TTC549 (cell line): ENCODE results near the gene DOCK2.
"Not testable (repeated sequence)": the region's sequence is repeated elsewhere in the genome, so short reads cannot be mapped to it uniquely, and the experiment has no call there.

Experiments
- FAIRE-seq: peaks from 2 replicates; lab custom pipeline; 2012; peaks lifted over from hg19 to GRCh38; lab: Jason Lieb, UNC

DOCK2 gene

GRCh38 chr5:169637085-169637548 lies at the start of gene DOCK2:
TSS of gene DOCK2 (plus strand) at chr5:169637275. CDS start at chr5:169637327, 52 bp downstream.
- no peak for FAIRE-seq

- no peak for FAIRE-seq
These were observed 46.5 kb upstream of the DOCK2 start for GRCh38 chr5:169590602-169591001.

DNA sequence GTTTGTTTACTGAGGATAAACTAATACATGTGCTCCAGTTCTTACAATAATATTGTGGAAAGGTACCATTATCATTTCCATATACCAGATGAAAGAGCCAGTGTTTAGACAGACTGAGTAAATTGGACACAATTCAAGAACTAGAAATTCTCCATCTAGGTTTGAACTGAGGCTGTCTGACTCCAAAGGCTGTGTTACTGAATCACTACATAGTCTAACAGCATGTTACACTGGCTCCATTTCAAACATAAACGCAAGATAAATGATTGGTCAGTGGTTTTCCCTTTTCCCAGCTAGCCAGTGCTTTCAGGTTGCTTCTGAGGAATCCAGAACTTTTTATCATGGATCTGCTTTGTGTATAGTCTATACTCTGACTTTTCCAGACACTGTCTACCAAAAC lies 45.4 kb upstream of the DOCK2 start:
- FAIRE-seq = no peak

- FAIRE-seq = no peak
These were observed 44.0 kb upstream of the DOCK2 start for GRCh38 chr5:169592937-169593650.

- FAIRE-seq = no peak
These were observed 41.8 kb upstream of the DOCK2 start for GRCh38 chr5:169595172-169595820.

DNA sequence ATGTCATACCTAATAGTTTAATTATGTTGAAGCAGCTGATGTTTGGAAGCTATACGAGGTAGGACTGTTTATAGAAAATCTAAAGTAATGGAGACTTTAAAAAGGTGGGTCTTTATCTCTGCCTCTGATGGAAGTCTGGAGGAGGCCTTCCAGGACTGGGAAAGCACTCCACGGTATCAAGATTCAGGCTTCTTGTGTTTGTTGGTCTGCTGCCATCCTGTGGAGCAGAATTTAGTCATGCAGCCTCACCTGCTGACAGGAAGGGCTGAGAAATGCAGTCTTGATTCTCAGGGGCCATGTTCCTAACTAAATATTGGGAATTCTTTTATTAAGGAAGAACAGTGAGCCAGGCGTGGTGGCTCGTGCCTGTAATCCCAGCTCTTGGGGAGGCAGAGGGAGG lies 37.6 kb upstream of the DOCK2 start:
- FAIRE-seq = no peak

DNA sequence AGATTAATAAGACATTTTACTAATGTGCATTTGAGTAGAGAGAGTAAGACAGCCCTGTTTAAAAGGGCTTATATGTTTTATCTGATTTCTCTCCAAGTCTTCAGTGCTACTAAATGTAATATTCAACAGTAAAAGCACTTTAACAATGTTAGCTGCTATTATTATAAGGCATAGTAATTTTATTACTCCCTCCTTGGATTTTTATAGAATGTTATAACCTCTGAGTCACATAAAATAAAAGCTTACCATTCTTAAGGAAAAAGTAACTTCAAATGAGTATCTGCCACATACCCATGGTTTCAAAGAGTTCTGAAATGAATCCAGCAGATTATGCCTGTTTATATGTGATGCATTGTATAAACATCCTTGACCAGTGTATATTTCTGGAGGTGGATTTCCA lies 34.5 kb upstream of the DOCK2 start:
- no peak for FAIRE-seq

- no peak for FAIRE-seq
These were observed 30.8 kb upstream of the DOCK2 start for GRCh38 chr5:169606279-169606678.

- FAIRE-seq = no peak
These were observed 29.2 kb upstream of the DOCK2 start for GRCh38 chr5:169607882-169608281.

- FAIRE-seq = no peak
These were observed 27.4 kb upstream of the DOCK2 start for GRCh38 chr5:169609716-169610115.

DNA sequence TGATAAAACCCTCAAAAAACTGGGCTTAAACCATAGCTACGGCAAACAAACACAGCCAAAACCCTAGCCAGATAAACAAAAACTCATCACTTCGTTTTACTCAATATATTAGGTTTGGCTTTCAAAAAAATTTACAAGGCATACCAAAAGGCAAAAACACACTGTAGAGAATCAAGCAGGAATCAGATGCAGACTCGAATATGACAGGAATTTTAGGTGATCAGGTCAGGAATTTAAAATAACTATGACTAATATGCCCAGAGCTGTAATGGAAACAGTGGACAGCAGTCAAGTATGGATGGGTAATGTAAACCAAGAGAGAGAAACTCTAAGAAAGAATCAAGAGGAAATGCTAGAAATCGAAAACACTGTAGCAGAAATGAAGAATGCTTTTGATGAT lies 26.5 kb upstream of the DOCK2 start:
- no peak for FAIRE-seq

- FAIRE-seq = no peak
These were observed 21.5 kb upstream of the DOCK2 start for GRCh38 chr5:169615561-169615960.

DNA sequence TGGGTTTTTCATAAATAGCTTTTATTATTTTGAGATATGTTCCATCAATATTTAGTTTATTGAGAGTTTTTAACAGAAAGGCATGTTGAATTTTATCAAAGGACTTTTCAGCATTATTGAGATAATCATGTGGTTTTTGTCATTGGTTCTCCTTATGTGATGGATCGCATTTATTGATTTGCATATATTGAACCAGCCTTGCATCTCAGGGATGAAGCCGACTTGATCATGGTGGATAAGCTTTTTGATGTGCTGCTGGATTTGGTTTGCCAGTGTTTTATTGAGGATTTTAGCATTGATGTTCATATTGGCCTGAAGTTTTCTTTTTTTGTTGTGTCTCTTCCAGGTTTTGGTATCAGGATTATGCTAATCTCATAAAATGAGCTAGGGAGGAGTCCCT lies 12.8 kb upstream of the DOCK2 start:
- FAIRE-seq = not testable (repeated sequence)

GRCh38 chr5:169626779-169627178 lies 10.3 kb upstream of the DOCK2 start:
- FAIRE-seq = no peak

GRCh38 chr5:169627551-169627950 lies 9.5 kb upstream of the DOCK2 start:
- no peak for FAIRE-seq

GRCh38 chr5:169628892-169629291 lies 8.2 kb upstream of the DOCK2 start:
- no peak for FAIRE-seq

GRCh38 chr5:169629847-169630548 lies 7.1 kb upstream of the DOCK2 start:
- FAIRE-seq = no peak

DNA sequence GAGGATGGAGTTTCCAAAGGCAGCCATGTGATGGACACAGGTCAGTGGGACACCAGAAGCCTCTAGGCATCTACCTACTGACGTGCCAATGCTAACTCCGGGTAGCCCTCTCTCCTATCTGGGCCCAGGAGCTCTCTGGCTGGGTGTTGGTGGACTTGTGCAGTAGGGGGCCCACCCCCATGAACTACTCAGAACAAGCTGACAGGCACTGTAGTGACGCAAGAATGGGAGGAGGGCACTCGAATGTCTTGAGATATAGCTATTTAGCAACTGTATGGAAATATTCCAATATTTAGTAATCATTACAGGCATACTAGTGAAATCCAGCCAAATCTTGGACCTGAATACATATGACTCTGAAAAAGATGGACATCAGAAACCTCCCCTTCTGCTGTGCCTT lies 5.7 kb upstream of the DOCK2 start:
- FAIRE-seq = no peak

DNA sequence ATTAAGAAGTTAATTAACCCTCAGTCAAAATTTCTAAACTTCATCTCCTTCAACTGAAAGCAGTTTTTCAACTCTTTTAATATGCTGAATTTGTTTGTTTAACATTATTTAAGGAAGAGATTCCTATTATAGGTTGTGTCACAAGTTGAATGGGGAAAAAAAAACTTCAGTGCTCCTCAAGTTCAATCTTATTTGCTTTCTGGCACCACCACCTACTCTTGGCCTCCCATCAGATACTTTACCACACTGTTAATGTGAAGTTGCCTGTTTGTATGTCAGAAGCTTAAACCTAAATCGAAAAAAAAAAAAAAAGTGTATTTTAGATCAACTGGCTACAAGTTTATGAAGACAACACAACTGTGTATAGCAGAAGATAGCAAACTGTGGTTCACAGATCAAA lies 4.1 kb upstream of the DOCK2 start:
- no peak for FAIRE-seq

- FAIRE-seq = no peak
These were observed 2.5 kb upstream of the DOCK2 start for GRCh38 chr5:169634606-169635005.

DNA sequence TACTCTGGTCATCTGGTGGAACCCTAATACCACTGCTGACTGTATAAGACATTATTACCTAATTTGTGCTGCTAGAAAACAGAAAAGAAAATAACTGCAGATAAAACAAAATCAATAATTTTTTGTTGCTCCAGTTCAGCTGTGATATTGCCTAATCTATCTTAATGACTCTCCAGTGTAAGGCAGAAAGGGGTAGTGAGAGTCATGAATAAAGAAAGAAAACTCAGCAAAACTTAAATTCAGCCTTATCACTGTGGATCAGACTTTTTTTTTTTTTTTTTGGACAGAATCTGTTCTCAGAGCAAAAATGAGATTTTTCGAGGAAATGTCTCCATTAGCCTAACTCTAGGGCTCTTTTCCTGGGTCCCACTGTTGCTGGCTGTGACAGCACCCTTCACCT lies 1.1 kb upstream of the DOCK2 start:
- no peak for FAIRE-seq

GRCh38 chr5:169636477-169637084 lies 494 bp upstream of the DOCK2 start:
- no peak for FAIRE-seq

DNA sequence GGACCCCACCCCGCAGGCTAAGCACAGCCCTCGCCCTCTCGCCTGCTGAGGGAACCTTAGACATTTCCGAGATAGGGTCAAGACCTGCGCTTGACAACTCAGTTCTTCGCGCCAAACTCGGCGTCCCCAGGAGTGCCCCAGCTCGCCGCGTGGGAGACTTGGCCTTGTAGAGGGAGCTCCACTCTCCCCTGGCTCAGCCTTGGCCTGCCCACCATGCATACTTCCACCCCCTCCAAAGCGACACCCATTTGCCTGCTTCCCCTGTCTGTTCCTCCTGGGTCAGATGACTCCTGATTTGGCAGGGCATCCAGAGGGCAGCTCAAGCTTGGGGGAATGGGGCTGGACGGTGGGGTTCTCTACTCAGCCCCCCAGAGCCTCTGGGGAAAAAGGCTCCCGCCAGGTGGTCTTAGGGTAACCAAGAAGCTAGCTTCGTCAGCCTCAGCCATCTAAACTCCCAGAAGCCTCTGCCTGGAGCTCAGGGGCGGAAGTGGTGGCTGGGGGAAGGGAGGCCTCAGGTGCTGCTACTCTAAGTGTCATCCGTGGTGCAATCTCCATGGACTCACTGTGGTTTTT lies 560 bp downstream of the DOCK2 start:
- FAIRE-seq = no peak
